Ishikawa (cell line): ENCODE results near the gene EEF1E1.

ENCODE experiments used
- CEBPB ChIP-seq: IDR thresholded peaks from 2 replicates; pipeline ENCODE4 v1.6.1; 2012
- CREB1 ChIP-seq: IDR thresholded peaks from 2 replicates; pipeline ENCODE4 v1.6.1; 2012; ENCODE audit warnings: low read depth
- EGR1 ChIP-seq: IDR thresholded peaks from 2 replicates; pipeline ENCODE4 v1.6.1; 2012
- EP300 ChIP-seq: IDR thresholded peaks from 2 replicates; pipeline ENCODE4 v1.6.1; 2012; ENCODE audit warnings: borderline replicate concordance
- MAX ChIP-seq: IDR thresholded peaks from 2 replicates; pipeline ENCODE4 v1.6.1; 2012
- NFIC ChIP-seq: IDR thresholded peaks from 2 replicates; pipeline ENCODE4 v1.6.1; 2012
- RAD21 ChIP-seq: IDR thresholded peaks from 2 replicates; pipeline ENCODE4 v1.6.1; 2012; ENCODE audit warnings: low read depth
- REST ChIP-seq: IDR thresholded peaks from 2 replicates; pipeline ENCODE4 v1.6.1; 2012; ENCODE audit warnings: low read depth, mild to moderate bottlenecking
- TEAD4 ChIP-seq: IDR thresholded peaks from 2 replicates; pipeline ENCODE4 v1.6.1; 2012
- USF1 ChIP-seq: IDR thresholded peaks from 2 replicates; pipeline ENCODE4 v1.6.1; 2012
- YY1 ChIP-seq: IDR thresholded peaks from 2 replicates; pipeline ENCODE4 v1.6.1; 2012; ENCODE audit warnings: low read depth

GRCh38 chr6:8103726-8104125 is 1.4 kb upstream of the EEF1E1 start:
- TF ChIP-seq USF1 (no peak), CREB1 (no peak), RAD21 (no peak), REST (no peak), CEBPB (no peak), EGR1 (no peak), YY1 (no peak), EP300 (no peak), NFIC (no peak), MAX (no peak), TEAD4 (no peak)
